SK-MEL-5 (cell line): Measurements from ENCODE around the gene LEO1. TPM values are rescaled to one million over a fixed set of nuclear protein-coding genes. Genes with fewer than 3 reads are reported as not detected.

ENCODE experiments used
- DNase-seq: peaks from one replicate; pipeline ENCODE4 v3.0.0-alpha.2; 2016; ENCODE audit warnings: low read depth, low spot score
- in situ Hi-C: cut with HindIII; loops from 2 replicates; pipeline ENCODE4 v1.10.0; 2016; ENCODE audit warnings: low sequenced_read_pairs, high pct_unique_total_duplicates, low pct_unique_long_range_greater_than_20kb
- small RNA-seq, 2 experiments: library from RNA; depleted of rRNA; stranded (forward); fragments of <200 nt; gene quantifications; one replicate each; pipeline ENCODE3, GENCODE V24; 2014
- total RNA-seq: library from RNA; depleted of rRNA; stranded (reverse); fragments of >200 nt; shearing (Covaris generic); gene quantifications from 2 replicates; pipeline ENCODE4 v1.2.3, GENCODE V29; 2014; rRNA removed

The LEO1 gene
- total RNA-seq, 1 experiment from 2014 or later: 29.0 TPM

GRCh38 chr15:51904421-51904820 lies 67.2 kb downstream of the LEO1 start:
- DNase-seq: no peak
- in situ Hi-C loops: no loop called here

- in situ Hi-C loops: no loop called here
Observed at GRCh38 chr15:51889486-51889885, 82.1 kb downstream of the LEO1 start.

GRCh38 chr15:51888593-51889195 lies 82.9 kb downstream of the LEO1 start:
- in situ Hi-C loops: no loop called here
- peak; percentile 44 for DNase-seq

More at GRCh38 chr15:51889486-51889885, 82.1 kb downstream of the LEO1 start:
- DNase-seq: no peak

Small RNAs within 50 kb of the gene (small RNA-seq; reads per million reads assigned to genes)
- gene RNU6-90P: 0 reads per million in 2 experiments

Other genes starting within 250 kb of the LEO1 start
- 25.7 and 26.8 TPM in 2 replicates for gene LYSMD2, start 234.1 kb downstream of the LEO1 start, total RNA-seq
- gene TMOD2, start 220.2 kb downstream of the LEO1 start, total RNA-seq: 7.6 TPM in 2 replicates
- 19.3 and 26.2 TPM in 2 replicates for gene TMOD3, start 142.1 kb downstream of the LEO1 start, total RNA-seq
- 48.2 and 54.5 TPM in 2 replicates for gene MAPK6, start 47.4 kb upstream of the LEO1 start, total RNA-seq
- gene BCL2L10, start 141.0 kb upstream of the LEO1 start, total RNA-seq: not detected in 2 replicates
- gene GNB5, start 219.6 kb upstream of the LEO1 start, total RNA-seq: 24.1 and 28.2 TPM in 2 replicates